HTERT RPE-1 (cell line): ENCODE measurements around the gene PBX3.

Experiments used
- in situ Hi-C: fragments of 300-500 bp; cut with MboI; formaldehyde crosslinking; loops from 4 replicates; pipeline ENCODE4 v1.14.3; 2020; ENCODE audit warnings: low sequenced_read_pairs

The PBX3 gene

DNA sequence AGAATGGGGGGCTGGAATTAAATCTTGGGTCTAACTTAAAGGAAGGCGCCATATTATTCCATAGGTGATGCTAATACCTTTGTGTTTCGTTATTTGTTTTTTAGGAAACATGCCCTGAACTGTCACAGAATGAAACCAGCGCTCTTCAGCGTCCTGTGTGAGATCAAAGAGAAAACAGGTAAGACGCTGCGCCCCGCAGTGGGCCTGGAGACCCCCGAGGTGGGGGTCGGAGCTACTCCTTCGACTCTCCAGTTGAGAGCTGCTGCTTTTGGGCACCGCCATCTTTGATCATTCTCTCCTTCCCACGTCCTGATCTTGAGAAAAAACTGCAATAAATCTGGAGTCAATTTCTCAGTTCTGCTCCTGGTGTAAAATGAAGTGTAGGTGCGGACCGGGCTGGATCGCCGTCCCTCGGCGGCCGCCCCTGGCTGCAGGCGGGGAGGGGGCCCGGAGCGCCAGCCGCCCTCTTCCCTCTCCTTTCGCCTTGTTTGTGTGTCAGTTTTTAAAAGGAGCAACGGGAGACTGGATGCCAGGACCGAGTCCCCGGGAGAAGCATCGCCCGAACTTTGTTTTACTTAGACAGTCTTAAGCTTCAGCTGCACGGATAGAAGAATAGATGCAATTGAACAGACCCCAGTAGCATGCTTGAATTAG, 1.4 kb downstream of the PBX3 start:
- in situ Hi-C loops = no loop called here

DNA sequence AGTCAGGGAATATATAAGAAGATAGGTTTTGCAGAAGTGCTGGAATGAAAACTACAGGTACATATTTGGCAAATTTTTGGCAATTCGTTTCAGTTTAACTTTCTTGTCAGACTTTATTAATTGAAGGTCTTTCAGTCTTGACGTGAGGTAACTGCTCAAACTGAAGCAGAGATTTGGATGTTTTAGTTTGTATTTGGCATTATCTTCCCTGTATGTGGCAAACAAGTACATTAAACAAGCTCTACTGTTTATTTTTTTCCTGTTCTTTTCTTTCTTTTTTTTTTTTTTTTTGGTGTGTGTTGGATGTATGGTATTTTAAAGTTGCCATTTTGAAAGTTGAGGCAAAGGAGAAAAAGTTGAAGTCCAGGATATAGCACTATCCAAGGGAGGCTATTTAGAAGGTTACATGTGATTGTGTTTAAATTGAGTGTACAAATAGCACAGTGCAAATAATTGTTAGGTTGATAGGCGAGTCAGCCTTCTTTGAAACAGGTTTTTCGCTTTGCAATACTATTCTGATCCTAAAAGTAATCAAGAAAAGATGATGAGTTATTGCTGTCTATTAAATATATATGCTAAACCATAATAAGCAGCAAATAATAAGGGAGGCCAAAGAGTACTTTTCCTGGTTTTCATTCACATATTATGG, 2.2 kb downstream of the PBX3 start:
- in situ Hi-C loops = no loop called here

DNA sequence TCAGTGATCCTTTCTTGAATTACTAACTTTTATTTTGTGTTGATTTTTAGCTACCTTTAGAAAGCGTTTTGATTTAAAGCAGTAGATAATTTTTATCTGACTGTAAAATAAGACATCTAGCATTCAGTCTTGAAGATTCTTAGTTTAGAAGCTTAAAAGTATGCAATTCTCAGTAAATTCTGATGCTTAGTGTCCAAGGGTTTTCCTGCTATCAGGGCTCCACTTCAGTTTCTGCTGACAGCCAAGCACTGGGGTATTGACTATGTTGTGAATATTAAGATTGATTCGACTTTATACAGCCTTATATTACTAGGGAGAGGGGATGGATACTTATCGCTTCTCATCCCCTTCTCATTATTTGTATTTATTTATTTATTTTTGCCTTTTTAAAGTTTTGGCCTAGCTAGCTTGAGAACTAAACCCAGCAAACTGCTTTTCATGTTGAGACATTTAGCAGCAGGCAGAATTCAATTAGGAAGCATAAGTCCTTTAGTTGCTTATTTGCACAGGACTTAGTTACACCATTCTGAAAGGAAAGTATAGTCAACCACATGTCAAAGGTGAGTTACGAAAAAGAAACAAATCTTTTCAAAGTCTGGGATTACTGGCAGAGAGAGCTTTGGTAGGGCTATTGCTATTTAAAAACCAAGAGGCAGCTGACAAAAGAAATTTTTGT, 2.9 kb downstream of the PBX3 start:
- in situ Hi-C loops = no loop called here

DNA sequence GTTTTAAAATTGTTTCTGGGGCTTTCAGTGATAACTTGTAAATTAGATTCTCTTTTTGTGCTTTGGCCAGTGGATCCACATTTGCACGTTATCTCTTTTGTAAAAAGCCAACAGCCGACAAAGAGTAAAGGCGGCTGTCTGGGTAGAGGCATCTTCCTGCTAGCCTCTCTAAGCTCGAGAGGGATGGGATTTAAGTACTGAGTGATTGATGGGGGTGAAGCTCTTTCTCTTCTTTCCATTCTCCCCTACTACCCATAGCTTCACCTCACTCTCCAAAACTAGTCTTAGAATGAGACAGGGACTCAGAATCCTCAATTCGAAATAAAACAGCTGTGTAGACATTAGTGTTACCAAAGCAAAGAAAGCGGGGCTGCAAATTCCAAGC, 3.4 kb downstream of the PBX3 start:
- in situ Hi-C loops = no loop called here

GRCh38 chr9:125752070-125752628, 5.0 kb downstream of the PBX3 start:
- in situ Hi-C loops = no loop called here

- in situ Hi-C loops = no loop called here
These were observed 6.9 kb downstream of the PBX3 start for GRCh38 chr9:125754096-125754495.

DNA sequence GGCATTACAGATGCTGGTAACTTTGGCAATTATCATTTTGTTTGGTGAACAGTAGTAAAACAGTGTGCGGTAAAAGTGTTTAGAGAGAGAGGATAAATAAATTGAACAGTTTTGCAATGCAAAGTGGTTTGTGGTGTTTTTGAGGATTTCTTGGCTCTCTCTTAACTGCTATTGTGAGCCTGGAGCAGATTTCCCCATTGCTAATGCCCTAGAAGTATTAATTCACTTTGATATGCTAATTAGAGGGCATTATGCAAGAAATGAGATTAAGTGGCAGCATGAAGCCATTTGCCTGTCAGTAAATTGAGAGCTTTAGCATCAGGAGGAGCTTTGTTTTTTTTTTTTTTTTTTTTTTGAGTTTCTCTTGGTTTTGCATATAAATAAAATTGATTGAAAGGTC, 8.2 kb downstream of the PBX3 start:
- in situ Hi-C loops = no loop called here

- in situ Hi-C loops = no loop called here
These were observed 9.3 kb downstream of the PBX3 start for GRCh38 chr9:125756518-125756917.

DNA sequence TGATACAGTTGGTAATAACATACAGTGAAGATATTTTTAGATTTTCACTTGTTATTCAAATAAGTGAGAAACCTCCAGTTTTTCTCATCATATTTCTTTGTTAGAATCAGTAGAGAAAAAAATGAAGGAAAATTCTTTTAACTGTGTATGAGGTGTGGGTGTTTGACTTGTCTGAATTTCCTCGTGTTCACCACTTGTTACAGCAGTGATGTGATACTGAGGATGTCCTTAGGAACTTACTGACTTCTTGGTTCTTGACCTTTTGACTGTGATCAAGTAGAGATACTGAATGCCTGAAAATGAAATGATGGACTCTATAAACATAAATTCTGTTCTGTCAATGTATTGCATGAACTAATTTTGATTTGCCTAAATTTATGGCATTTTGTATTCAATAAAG, 10.7 kb downstream of the PBX3 start:
- in situ Hi-C loops = no loop called here

DNA sequence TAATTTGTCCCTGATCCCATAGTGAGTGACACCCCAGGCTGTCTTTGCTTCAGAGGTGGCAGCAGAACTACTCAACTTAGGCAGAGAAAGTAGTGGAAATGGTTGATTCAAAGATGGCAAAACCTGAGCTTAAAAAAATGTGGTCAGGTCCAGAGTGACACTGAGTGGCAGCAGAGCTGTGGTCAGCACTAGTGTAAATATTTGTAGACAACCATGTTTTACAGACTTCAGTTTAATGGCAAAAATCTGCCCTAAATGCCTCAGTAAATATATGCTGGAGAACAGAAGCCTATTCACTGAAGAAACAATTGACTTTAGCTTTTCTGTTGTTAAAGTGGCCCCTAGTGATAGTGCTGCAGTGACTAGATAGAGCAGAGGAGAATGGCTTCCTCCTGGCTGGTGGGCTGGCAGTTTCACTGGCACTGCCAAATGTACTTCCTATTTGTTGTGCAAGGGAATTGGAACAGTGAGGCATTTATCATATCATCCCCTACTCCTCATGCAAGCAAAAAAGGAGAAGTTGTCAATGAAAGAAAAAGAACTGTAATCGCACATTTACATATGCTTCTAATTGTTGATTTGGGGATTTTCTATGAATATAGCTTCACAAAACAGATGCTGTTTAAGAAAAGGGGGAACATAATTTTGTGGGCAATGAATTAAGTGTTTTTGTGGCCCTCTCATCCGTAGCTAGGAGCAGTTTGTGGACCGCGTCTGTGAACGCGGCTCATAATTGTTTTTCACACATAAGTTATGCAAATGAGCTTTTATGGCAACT, 12.0 kb downstream of the PBX3 start:
- in situ Hi-C loops = no loop called here

- in situ Hi-C loops = no loop called here
These were observed 12.6 kb downstream of the PBX3 start for GRCh38 chr9:125759764-125760129.

DNA sequence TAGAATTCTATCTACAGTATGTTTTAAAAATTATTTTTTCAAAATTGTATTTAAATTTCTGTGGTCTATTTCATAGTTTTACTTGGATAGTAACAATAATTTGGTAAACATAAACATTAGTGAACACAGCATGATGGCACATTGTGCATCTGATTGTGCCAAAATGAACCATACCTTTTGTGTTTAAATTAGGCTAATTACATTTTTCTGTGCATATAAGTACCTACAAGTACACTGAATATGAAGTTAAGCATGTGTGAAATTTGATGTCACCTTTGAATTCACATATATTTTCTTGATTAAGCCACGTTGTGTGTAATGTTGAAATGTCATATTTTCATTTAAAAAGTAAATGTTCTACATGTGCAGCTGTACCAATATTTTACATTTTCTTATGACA, 13.4 kb downstream of the PBX3 start:
- in situ Hi-C loops = no loop called here

DNA sequence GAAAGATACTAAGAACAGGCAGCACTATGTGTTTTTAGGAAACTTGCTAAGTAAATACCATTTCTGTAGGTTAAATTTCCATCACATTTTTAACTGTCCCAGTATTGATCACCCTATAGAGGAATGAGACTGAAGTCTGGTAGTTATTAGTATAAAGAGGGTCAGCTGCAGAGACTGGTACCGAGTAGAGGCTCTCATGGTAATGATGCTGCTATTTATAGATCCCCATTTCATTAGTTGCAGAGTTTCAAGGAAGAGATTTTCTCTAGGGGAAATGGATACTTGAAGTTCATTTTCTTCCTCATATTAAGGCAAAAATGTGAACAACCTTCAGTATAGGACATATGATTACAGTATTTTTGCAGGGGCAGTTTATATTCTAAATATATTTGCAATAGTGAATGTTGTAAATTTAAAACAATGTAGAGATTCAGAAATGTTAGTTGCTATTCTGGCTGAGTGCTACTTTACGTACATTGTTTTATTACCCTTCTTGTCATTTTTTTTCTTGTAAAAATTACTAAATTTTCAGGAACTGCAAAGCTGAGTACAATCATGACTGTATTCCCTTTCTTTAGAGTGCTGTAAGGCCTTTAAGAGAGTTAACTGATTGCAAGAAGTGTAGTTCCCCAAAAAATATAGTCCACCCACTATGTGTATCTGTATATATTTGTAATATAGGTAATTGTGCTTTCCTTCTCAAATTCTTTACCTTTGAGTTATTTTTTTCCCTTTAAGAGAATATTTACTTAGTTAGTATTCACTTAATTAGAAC, 14.7 kb downstream of the PBX3 start:
- in situ Hi-C loops = no loop called here

DNA sequence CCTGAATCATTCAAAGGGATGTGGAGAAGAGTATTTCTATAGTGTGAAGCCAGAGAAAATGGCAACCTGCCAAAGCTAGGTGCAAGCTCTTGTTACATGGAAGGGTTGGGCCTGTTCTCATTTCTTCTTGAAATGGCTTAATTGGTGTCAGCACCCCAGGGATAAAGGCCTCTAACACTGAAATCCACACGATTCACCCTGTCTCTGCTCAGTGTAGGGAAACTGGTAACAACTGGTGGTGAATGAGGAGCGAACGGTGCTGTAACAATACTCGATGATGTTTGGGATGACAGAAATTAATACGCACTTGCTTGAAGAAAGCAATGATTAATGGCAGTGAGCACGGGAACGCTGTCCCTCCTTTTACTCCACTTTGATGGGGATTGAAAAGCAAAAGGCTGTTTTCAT, 16.2 kb downstream of the PBX3 start:
- in situ Hi-C loops = no loop called here

- in situ Hi-C loops = no loop called here
These were observed 17.0 kb downstream of the PBX3 start for GRCh38 chr9:125764198-125764597.

- in situ Hi-C loops = no loop called here
These were observed 19.5 kb downstream of the PBX3 start for GRCh38 chr9:125766468-125767221.

DNA sequence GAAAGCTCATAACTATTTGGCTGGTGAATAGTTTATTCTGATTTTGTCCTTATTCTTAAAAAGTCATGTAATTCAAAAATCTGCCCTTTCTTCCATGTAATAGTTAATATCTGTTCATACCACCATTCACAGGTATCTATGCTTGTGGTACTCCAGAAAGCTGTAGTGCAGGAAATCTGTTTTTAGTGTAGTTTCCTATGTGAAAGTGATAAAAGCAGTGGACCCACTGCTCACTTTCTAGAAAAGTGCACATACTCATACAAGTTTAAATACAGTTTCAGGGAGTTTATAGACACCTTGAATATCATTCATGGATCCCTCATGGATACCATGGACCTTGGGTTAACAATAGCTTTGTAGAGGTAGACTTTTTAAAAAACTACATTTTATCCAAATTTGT, 20.2 kb downstream of the PBX3 start:
- in situ Hi-C loops = no loop called here

DNA sequence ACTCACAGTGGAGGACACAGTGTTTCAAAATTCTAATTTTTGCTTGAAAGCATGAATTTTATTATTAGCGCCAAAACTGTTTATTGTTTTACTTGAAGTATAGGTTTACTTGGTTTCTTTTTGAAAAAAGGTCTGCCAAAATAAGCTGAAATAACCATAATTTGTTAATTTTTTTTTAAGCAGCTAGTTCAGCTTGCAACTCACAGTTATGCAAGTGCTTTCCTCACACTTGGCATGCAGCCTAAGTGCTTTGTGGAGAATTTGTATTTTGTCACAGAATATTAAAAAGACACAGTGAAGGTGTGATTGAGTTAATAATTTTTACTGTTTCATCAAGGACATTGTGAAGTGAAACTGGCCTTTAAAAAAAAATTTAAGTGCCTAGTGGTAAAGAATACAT, 21.6 kb downstream of the PBX3 start:
- in situ Hi-C loops = no loop called here

DNA sequence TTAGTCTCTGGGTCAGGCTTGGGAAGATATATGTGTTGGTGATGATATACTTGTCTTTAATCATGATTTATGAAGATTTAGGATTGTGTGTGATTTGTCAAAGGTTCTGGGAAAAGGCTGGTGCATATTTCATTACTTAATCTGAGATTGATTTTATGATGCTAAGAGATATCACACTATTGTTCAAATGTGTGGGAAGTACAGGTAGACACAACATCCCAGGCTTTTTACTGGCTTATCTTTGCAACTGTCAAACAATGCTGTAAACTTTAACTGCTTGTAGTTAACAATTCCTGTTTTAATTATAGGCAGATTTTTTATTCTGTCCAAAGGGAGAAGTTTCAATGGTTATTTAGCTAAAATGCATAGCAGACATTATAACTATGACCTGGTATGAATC, 23.9 kb downstream of the PBX3 start:
- in situ Hi-C loops = no loop called here

- in situ Hi-C loops = no loop called here
These were observed 25.6 kb downstream of the PBX3 start for GRCh38 chr9:125772740-125773139.
